Kidney capillary endothelial cell (primary cell): ENCODE data around the gene NUTM2E.
"Not testable (repeated sequence)": the region's sequence is repeated elsewhere in the genome, so short reads cannot be mapped to it uniquely, and the experiment has no call there.

Source experiments
- DNase-seq: peaks from one replicate; pipeline ENCODE4 v3.0.0-alpha.2; 2018; ENCODE audit warnings: low spot score

Gene NUTM2E, protein sequence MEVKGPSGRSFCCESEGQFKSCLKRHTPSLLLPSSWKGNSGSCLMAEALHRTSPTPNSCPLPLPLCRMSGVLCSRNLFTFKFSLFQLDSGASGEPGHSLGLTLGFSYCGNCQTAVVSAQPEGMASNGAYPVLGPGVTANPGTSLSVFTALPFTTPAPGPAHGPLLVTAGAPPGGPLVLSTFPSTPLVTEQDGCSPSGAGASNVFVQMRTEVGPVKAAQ (N-terminal part only)

DNA sequence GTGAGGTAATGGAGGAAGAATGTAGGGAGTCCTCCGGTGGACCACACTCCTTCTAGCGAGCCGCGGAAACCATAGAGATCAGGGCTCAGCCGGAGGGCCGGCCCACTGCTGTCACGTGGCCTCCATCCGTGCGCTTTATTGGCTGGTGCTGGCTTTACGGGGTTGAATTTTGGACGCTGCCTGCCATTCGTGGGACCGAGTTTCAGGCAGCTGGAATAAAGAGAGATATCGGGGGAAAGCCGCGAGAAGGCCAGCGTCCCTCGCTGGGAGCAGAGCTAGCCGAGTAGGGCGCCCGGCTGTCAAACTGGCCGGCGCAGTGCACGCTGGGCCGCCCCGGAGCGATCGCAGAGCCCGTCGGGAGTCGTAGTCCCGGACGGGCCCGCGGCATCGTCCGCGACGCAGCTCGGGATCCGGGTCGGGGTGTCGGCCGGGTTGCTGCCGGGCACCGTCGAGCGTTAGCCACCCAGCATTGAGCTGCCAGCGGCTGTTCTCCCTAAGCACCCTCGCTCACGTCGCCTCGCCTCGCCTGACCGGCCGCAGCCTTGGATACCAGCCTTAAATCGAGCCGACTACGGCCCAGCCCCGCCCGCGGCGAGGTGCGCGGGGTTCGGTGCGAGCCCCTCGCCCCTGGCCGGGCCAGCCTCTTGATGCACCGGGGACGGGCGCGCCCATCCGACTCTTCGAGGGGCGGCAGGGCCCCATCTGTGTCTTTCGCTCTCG lies at the start of gene NUTM2E:
TSS of gene NUTM2E (plus strand) at position 244 of the 720 bp plus-strand sequence. CDS start 15,002 bp downstream, outside the sequence.
- peak; percentile 40 for DNase-seq

DNA sequence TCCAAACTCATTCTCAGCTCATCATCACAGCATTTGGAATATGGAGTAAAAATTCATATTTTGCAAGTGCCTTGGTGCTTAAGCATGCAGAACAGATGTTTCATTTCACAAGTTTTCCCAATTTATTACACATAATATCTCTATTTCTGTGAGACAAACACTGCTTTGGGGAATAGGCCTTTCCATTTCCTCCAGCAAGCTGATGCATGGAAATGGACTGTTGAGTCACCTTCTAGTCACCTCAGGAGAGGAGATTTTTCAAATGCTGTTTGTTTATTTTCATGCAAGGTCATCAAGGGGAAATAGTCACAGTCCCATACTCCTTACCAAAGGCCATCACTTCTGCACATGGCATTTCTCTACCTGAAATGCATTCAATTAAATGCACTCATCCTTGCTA lies 48.5 kb upstream of the NUTM2E start:
- DNase-seq: peak; percentile 2

DNA sequence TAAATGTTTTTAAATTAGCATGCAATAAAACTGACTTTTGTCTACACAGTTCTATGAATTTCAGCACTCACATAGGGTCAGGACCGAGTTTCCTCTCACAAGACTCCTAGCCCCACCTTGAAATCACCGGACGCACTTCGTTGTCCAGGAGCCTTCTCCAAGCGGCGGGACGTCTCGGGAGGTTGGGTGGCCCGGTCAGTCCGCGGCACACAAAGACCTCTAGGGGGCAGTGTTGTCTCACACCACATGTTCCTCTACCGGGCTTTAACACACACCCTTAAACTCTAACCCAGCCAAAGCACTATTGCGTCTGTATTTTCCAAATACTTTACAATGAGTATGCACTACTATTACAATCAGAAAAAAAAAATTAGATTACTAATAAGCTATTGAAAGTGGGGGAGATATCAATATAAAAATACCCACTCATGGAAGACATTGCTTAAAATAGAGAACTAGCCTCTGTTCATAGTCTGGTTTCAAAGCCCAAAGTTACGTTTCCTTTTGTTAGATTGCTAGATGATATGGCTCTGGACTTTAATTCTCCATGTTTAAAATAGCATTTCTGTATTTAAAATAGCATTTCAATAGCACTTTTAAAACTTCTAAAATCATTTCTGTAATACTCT lies 47.1 kb upstream of the NUTM2E start:
- peak; percentile 76 for DNase-seq

DNA sequence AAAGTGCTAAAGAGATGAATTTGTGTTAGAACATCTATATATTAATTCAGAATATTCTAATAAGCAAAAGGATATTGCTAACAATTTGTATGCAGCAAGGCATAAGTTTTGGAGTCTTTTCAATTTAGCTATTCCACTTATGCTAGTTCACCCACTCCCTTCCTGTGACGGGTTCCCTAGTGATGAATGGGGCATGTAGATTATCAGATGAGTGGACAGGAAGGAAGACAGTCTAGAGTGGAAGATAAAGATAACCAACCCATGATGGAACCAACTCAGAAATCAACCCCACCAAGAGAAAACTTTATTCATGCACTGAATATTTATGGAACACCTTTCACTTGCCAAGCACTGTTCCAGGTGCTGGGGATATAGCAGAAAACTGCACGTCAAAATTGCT lies 46.5 kb upstream of the NUTM2E start:
- DNase-seq: peak; percentile 5

DNA sequence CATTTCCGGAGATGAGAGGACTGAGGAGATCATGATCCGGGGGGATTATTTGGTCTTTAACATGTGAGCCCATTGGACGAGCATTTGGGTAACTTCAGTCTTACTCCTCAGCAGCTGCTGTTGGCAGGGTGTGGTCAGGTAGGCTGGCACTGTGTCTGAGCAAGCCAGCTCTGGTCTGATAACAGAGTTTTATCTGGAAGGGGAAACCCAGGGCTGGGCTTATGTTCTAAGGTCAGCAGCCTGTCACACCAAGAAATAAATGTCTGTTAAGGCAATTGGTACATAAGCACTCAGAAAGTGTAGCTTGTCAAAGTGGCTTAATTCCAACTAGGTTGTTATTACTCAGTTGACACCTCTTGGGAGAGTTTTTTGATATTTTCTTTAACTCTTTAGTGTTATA lies 45.0 kb upstream of the NUTM2E start:
- not testable (repeated sequence) for DNase-seq

DNA sequence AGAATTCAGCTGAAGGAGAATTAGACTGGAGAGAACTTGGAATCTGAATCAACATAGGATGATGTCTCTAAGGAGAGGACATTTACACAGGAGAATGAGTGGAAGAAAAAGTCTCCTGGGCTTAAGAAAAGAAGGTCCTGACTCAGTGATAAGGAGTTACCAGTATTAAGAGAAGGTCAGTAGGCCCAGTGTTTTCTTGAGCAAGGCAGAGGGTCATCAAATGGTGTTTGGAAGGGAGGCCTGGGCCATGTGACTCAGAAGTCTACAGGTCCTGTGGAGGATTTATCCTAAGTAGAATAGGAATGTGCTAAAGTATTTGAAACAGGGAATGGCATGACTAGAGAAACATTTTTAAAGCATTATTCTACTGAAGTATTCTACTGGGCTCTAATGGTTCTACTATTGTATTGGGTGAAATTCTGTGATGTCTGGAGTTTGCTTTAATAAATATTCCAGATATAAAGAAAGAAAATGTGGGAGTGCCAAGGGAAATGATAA lies 39.0 kb upstream of the NUTM2E start:
- not testable (repeated sequence) for DNase-seq

- not testable (repeated sequence) for DNase-seq
These were observed 37.2 kb upstream of the NUTM2E start for GRCh38 chr10:79789351-79789750.

GRCh38 chr10:79791906-79792517 lies 34.5 kb upstream of the NUTM2E start:
- DNase-seq: not testable (repeated sequence)

DNA sequence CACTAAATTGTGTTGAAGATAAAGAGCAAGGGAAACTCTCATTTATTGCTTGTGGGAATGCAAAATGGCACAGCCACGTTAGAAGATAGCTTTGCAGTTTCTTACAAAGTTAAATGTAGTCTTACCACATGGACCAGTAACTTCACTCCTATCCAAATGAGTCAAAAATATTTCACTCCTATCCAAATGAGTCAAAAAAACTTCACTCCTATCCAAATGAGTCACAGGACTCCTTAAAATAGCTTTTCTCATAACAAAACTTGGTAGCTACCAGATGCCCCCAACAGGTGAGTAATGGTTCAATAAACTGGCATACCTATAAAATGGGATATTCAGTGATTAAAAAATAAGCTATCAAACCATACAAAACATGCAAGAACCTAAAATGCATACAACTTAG lies 27.2 kb upstream of the NUTM2E start:
- not testable (repeated sequence) for DNase-seq

GRCh38 chr10:79805857-79806256 lies 20.7 kb upstream of the NUTM2E start:
- not testable (repeated sequence) for DNase-seq

DNA sequence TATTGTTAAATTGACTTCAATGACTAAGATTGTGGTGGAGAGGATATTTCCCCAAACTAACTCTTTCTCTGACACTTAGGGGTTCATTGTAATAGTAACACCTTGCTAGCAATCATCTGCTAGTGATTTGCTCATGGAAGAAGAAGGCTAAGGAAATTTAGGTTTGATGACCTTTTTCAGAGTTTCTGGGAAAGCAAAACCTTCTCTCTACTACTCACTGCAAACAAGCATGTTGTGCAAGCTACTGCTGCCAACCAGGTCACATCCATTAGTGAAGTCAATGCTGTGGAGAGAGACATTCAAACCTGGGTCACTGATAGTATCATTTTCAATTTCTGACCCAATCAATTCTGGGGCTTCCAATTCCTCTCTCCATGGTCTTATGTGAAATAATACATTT lies 14.6 kb upstream of the NUTM2E start:
- not testable (repeated sequence) for DNase-seq

DNA sequence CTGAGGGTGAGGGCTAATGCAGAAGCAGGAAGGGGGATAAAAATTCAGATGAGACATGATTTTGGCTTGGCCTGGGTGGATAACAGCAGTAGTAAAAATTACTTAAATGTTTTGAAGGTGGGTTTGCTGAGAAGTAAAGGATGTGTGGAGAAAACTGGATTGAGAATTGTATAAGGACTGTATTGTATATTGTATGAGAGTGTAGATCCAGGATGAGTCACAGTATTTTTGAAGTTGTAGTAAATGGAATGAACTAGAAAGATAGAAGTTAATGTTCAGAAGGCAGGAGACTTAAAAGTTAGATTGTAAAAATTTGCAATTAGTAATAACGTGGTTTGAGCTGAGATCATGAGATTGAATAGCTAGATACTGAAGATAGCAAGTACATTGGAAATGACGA lies 10.2 kb upstream of the NUTM2E start:
- DNase-seq: not testable (repeated sequence)

DNA sequence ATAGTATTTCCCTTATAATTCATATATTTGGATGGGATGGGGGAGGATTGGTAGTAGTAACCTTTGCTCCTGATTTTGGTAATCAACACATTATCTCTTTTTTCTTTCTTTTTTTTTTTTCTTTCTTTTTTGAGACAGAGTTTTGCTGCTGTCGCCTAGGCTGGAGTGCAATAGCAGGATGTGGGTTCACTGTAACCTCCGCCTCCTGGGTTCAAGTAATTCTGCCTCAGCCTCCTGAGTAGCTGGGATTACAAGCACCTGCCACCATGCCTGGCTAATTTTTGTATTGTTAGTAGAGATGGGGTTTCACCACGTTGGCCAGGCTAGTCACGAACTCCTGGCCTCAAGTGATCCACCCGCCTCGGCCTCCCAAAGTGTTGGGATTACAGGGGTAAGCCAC lies 3.2 kb upstream of the NUTM2E start:
- DNase-seq: not testable (repeated sequence)

GRCh38 chr10:79825587-79826011 lies 940 bp upstream of the NUTM2E start:
- DNase-seq: not testable (repeated sequence)

DNA sequence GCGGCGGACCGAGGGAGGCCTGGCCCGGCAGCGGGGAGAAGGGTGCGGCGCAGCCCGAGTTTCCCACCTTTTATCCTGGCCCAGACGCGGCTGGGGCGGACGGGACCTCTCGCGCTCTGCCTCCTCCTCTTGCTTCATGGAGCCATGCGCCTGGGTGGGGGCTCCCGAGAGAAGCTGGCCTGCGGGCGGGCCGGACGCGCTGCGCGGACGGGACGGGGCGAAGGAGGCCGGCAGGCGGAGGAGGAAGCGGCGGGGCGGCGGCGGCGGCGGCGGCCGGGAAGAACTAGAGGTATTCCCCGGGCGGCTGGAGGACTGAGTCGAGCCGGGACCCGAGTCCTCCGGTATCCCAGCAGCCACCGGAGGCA lies 426 bp upstream of the NUTM2E start:
- DNase-seq: not testable (repeated sequence)

DNA sequence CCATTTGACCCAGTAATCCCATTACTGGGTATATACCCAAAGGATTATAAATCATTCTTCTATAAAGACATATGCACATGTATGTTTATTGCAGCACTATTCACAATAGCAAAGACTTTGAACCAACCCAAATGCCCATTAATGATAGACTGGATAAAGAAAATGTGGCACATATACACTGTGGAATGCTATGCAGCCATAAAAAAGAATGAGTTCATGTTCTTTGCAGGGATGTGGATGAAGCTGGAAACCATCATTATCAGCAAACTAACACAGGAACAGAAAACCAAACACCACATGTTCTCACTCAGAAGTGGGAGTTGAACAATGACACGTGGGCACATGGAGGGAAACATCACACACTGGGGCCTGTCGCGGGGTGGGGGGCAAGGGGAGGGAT lies 7.3 kb downstream of the NUTM2E start:
- not testable (repeated sequence) for DNase-seq

DNA sequence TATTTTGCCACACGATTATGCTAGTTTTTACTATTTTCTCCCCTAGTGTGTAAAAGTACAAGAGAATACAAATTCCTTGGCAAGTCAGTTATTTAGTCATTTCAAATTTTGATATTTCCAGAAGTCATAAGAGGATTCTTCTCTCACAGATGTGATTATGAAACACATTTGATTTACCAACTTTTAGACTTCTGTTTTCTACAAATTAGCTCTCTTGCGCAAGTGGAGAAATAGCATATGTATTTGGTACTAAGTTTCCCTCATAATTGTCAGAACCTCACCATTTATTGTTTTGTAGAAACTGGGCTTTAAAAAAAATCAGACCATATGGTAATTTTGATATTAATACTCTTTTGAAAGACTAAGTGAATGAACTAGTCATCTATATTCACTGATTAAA lies 9.4 kb downstream of the NUTM2E start:
- DNase-seq: not testable (repeated sequence)

- DNase-seq: not testable (repeated sequence)
These were observed 10.4 kb downstream of the NUTM2E start for GRCh38 chr10:79836891-79837290.

GRCh38 chr10:79838441-79838840 lies 11.9 kb downstream of the NUTM2E start:
- not testable (repeated sequence) for DNase-seq

DNA sequence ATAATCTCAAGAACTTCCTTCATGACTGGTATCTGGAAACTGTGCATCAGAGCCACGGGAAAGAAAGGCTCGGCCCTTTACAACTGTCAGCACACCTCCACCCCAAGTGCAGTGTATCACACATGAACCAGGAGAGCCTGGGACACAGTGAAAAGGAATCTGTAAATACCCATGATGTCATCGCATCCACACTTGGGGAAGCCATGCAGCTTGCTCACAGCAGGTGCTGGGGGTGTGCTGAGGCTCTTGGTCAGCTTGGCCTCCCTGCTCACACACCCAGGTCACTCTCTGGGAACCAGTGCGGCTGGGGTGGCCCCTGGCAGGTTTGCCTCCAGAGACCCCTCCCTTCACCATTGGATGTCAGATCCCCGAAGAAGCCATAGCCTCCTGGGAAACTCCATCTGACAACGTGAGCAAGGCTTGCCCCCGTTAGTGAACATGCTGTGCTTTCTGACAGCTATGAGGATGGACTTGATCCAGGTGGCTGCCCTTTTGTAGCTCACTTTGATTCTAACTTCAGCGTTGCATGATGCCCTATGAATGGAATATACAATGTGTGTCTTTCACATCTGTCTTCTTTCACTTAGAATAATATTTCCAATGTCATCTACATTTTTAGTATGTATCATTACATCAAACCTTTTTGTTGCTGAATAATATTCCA lies 26.8 kb downstream of the NUTM2E start:
- DNase-seq: not testable (repeated sequence)

- DNase-seq: not testable (repeated sequence)
These were observed 35.7 kb downstream of the NUTM2E start for GRCh38 chr10:79862269-79862668.

DNA sequence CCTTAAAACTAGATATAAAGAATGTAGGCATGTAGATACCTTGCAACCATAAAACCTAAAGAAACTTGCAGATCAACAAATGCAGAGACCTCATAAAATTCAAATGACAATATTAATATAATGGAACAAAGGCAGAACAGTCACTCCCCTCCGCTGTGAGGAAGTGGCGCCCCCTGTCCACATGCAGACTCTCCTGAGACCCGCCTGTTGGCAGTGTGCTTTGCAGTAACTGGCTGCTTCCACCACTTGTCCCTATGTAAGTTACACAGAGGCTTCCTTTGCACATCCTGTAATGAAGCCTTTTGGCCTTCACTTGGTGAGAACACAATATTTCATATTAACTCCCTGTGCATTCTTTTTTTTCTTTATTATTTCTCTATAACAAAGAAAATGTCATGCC lies 36.3 kb downstream of the NUTM2E start:
- DNase-seq: not testable (repeated sequence)
